Activated T-helper 9 cell treated with anti-CD3 and anti-CD28 coated beads, Interleukin-2, amount 50 U/mL, for 16 hours (primary cell): ENCODE measurements around the gene LAMP5.

Experiments used
- DNase-seq: peaks from one replicate; pipeline ENCODE4 v3.0.0-alpha.2; 2020; ENCODE audit warnings: low read depth

Gene LAMP5, protein sequence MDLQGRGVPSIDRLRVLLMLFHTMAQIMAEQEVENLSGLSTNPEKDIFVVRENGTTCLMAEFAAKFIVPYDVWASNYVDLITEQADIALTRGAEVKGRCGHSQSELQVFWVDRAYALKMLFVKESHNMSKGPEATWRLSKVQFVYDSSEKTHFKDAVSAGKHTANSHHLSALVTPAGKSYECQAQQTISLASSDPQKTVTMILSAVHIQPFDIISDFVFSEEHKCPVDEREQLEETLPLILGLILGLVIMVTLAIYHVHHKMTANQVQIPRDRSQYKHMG

DNA sequence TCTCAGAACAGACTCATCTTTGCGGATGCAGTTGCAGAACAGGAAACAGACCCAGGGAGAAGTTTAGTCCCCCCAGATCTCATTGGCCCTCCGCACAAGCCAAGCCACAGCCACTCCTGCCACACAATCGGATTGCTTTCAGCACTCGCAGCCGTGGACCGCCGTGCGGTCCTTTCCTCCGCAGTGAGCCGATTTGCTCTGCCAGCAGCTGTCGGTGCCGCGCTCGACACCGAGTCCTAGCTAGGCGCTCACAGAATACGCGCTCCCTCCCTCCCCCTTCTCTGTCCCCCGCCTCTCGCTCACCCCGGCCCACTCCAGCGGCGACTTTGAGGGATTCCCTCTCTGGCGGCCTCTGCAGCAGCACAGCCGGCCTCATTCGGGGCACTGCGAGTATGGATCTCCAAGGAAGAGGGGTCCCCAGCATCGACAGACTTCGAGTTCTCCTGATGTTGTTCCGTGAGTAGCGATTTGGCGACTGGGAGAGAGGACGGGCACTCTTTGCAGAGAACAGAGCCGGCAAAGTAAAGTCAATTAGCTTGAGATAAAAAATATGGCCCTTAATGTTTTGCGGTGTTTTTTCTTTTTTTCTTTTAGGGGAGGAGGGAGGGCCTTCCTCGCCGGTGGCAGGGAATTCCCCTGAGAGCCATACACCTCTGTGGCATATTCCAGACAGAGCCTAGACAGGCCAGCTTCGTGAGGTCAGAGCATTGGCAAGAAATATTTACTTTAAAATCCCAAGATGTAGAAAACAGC, at the start of gene LAMP5:
Gene LAMP5 (plus strand): TSS at position 130 of the 753 bp plus-strand sequence. CDS start 263 bp downstream, at position 393.
- DNase-seq: no peak

- no peak for DNase-seq
Measured at GRCh38 chr20:9467995-9468394, 46.4 kb upstream of the LAMP5 start.

- no peak for DNase-seq
Measured at GRCh38 chr20:9474835-9475415, 39.5 kb upstream of the LAMP5 start.

DNA sequence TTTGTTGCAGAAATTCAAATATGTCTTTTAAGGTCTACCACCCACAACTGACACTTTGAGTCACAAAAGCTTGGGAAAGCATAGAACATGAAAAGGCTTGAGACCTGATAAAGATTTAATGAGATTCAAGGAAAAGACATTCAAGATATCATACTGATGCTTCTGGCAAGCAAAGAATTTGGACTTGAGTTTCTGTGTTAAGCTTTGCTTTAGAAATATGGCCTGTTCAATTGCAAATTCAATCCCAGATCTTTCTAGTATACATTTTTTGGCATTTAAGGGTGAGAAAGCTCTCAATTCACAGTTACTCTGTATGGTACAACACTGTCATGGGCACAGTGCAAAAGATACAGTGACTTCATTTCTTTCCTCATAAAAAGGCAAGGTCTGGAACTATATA, 38.9 kb upstream of the LAMP5 start:
- no peak for DNase-seq

- DNase-seq: no peak
Measured at GRCh38 chr20:9476174-9476573, 38.2 kb upstream of the LAMP5 start.

GRCh38 chr20:9476637-9477036, 37.8 kb upstream of the LAMP5 start:
- DNase-seq: no peak

GRCh38 chr20:9478771-9479170, 35.6 kb upstream of the LAMP5 start:
- DNase-seq: no peak

- DNase-seq: no peak
Measured at GRCh38 chr20:9480066-9480465, 34.3 kb upstream of the LAMP5 start.

GRCh38 chr20:9482180-9482579, 32.2 kb upstream of the LAMP5 start:
- DNase-seq: no peak

GRCh38 chr20:9483131-9483530, 31.3 kb upstream of the LAMP5 start:
- no peak for DNase-seq

GRCh38 chr20:9485614-9486340, 28.6 kb upstream of the LAMP5 start:
- DNase-seq: no peak

GRCh38 chr20:9487231-9487630, 27.2 kb upstream of the LAMP5 start:
- DNase-seq: no peak

DNA sequence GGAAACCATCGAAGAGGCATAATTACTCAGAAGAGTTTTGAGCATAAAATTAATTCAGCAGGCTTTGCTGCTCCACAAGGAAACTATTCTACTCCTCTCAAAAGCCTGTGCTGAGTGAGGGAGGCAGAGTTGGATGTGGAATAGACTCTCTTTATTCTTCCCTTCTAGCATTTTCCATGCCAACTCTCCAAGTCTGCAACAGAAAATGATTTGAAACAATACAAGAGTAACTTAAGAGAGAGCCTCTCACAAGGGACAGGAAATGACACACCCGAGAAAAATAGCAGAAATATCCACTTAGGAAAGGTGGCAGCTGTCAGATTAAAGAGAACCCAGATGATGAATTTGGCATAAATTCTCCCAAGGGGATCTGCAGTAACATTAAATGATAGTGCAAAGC, 26.3 kb upstream of the LAMP5 start:
- no peak for DNase-seq

GRCh38 chr20:9490161-9490560, 24.2 kb upstream of the LAMP5 start:
- DNase-seq: no peak

- no peak for DNase-seq
Measured at GRCh38 chr20:9490631-9491030, 23.8 kb upstream of the LAMP5 start.

GRCh38 chr20:9491324-9491723, 23.1 kb upstream of the LAMP5 start:
- no peak for DNase-seq

DNA sequence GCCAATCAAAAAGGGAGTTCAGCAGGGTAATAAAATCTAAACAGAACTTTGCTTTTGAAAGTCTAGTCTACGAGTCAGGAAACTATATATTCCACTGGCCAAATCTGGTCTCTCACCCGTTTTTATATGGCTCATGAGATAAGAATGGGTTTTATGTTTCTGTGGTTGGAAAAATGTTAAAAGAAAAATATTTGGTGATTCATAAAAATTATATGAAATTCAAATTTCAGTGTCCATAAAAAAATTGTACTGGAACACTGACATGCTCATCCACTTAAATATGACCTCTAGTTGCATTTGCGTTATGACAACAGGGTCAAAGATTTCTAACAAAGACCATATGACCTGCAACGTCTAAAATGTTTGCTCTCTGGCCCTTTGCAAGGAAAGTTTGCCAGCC, 22.3 kb upstream of the LAMP5 start:
- DNase-seq: no peak

- no peak for DNase-seq
Measured at GRCh38 chr20:9493803-9494202, 20.6 kb upstream of the LAMP5 start.

GRCh38 chr20:9495701-9496100, 18.7 kb upstream of the LAMP5 start:
- no peak for DNase-seq

- no peak for DNase-seq
Measured at GRCh38 chr20:9496155-9496554, 18.2 kb upstream of the LAMP5 start.

DNA sequence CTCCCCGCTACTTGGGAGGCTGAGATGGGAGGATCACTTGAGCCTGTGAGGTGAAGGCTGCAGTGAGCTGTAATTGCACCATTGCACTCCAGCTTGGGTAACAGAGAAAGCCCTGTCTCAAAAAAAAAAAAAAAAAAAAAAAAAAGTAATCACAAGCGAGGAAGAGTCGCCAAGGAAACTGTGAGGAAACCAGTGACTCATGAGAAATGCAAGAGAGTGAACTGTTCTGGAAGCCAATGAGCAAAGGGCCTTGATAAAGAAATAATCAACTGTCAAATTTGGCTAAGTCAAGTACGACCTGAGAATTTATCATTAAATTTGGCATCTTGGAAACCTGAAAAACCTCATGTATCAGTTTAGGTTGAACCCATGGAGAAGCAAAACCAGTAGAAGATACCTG, 16.1 kb upstream of the LAMP5 start:
- no peak for DNase-seq

GRCh38 chr20:9499126-9499899, 15.1 kb upstream of the LAMP5 start:
- DNase-seq: no peak
